Dedifferentiated amniotic fluid mesenchymal stem cell (primary cell): ENCODE measurements around the gene TPM2.
A peak's percentile ranks its signal among the peaks of the same experiment; 100 is the strongest.

Experiments
- DNase-seq: peaks from one replicate; pipeline ENCODE4 v3.0.0-alpha.2; 2016; ENCODE audit errors: extremely low spot score

Gene TPM2

GRCh38 chr9:35696520-35697215, 6.9 kb upstream of the TPM2 start:
- DNase-seq = no peak

GRCh38 chr9:35695943-35696401, 6.2 kb upstream of the TPM2 start:
- no peak for DNase-seq

GRCh38 chr9:35691757-35692301, 2.1 kb upstream of the TPM2 start:
- DNase-seq = no peak

DNA sequence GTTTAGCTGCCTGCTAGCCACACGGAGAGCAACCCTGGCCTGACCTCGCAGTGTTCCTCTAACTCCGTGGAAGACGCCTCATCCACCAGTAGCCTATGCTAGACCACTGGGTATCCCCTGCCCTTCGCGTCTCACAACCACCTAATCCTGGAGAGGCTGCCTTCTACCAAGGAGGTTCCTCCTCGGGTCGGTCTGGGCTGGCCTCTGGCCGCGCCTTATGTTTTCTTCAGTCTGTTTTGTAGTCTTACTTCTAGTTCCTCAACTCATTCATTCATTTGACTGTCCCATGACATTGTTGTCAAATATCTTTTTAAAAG, 1.6 kb upstream of the TPM2 start:
- no peak for DNase-seq

DNA sequence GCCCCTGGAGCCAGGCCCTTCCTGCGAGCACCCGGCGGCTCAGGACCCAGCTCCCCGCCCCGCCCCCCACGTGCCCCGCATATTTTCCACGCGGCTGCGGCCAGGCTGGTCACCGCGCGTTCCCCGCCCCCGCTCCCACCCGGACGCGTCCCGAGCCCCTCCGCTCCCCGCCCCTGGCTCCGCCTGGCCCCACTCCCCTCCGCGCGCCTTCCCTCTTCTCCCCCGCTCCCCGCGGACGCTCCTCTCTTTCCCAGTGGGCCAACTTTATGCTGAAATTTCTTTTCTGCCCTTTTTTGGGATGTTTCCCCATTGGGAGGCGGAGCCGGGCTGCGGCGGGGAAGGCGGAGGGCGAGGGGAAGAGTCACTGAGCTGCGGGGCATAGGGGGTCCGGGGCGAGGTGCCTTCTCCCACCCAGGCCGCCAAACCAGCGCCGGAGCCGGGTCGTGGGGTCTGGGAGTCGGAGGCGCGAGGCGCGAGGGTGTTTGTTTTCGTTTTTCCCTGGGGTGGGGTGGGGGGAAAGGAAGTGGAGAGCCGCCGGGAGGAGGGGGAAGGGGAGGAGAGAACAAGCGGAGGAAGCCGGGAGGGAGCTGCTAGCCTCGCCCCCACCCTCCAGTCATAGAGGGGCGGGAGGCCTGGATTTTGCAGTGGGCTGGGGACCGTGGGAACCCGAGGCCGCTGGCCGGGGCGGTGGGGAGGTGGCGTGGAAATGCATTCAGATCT, 1.0 kb upstream of the TPM2 start:
- DNase-seq = peak; percentile 54

- DNase-seq = no peak
Observed at GRCh38 chr9:35690294-35690613, 529 bp upstream of the TPM2 start.

GRCh38 chr9:35688558-35689541, 875 bp downstream of the TPM2 start:
- peak; percentile 68 for DNase-seq

- no peak for DNase-seq
Observed at GRCh38 chr9:35687972-35688557, 1.7 kb downstream of the TPM2 start.

GRCh38 chr9:35687306-35687705, 2.4 kb downstream of the TPM2 start:
- no peak for DNase-seq

DNA sequence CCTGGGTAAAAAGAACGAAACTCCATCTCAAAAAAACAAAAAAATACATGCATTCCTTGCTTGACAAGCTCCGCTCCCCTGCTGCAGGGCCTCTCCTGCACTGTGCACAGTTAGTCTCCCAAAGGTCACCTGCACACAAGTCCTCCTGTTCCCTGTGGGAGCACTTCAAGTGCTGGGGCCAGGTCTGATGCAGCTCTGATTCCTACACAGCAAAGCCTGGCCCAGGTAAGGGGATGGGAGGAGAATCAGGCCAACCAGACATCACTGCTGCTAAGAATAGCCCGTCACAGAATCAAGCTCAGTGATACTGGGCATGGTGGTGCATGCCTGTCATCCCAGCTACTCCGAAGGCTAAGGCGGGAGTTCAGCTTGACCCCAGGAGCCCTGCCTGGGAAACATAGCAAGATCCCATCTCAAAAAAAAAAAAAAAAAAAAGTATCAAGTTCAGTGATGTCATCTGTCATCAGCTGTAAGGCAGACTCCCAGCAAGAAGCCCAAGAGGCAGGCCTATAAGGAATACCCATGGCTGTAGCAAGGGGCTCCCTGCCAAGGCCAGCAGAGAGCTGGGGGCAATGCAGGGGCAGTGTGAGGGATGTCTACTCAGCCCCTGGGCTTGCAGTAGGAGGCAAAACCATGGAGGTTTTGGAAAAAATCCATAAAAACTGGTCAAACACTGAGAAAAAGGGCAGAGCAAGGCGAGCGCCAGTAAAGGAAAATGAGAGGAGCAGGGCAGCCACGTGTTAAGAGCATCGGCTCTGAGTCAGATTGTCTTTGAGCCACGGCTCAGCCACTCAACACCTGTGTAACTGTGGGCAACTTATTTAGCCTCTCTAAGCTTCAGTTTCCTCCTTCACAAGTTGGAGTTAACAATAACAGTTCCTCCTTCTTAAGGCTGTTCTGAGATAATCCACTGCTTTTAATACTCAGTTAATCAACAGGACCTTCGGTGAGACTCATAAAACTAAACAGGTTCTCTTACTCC, 3.2 kb downstream of the TPM2 start:
- DNase-seq = peak; percentile 50

GRCh38 chr9:35685506-35685905, 4.2 kb downstream of the TPM2 start:
- DNase-seq = no peak

DNA sequence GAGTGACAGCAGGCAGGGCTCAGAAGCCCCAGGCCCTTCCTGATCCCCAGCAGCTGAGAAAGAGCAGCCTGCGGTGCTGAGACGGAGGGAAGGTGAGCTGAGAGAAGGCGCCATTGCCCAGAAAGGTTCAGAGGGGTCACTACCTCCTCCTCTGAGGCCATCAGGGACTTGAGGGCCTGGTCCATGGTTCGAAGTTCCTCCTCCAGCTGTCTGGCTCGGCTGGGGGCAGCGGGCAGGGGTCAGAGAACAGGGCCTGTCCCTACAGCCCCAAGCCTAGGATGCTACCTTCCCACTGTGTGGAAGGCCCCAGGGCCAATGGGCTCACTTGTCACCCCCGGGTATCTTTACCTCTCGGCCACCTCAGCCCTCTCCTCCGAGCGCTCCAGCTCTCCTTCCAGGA, 4.8 kb downstream of the TPM2 start:
- DNase-seq = no peak

DNA sequence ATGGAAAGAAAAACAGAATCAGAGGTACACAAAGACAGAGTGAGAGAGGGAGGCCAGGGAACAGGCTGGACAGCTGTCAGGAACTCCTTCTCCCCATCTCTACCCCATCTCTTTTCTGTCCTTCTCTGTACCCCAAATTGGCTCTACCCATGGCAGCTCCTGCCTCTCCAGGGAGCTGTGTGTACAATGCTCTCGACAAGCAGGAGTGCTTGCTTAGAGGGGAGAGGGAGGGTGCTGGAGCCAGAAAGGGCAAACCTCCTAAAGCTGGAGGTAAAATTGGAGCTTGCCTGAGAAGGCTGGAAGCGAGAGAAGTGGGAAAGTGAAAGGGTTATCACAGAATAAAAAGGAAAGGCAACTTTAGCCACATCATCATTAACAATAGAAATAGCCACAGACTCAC, 6.4 kb downstream of the TPM2 start:
- no peak for DNase-seq

DNA sequence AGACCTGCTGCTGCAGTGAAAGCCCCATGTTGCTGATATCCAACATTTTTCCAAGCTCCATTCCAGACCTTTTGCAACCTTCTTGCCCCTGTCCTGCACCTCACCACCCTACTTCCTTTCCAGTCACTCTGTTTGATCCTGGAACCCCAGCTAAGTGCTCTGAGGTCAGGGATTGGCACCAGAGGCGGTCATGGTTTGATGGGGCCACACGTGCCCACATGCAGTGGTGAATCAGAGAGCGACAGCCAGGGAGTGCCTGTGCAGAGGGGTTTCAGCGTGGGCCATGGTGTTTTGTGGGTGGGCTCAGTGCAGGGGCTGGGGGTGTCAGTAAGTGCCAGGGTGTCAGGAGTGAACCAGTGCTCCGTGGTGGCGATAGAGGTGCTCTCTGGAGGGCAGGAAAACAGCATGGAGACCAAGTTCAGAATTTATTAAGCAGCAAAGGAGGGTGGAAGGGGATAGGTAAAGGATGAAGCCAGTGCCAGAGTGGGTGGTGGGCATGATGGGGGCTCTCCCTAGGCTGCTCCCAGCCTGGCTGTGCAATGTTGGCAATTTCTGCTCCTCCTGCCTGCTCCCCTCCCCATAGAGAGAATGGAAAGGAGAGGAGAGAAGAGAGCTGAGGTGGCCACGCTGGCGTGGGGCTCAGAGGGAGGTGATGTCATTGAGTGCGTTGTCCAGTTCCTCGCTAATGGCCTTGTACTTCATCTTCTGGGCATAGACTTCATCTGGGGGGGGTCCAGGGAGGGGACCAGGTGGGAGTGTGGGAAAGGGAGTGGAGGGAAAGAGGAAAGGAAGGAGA, 7.0 kb downstream of the TPM2 start:
- no peak for DNase-seq

- no peak for DNase-seq
Observed at GRCh38 chr9:35682051-35682450, 7.7 kb downstream of the TPM2 start.

- DNase-seq = no peak
Observed at GRCh38 chr9:35681341-35682002, 8.3 kb downstream of the TPM2 start.

- DNase-seq = no peak
Observed at GRCh38 chr9:35680331-35681105, 9.2 kb downstream of the TPM2 start.

DNA sequence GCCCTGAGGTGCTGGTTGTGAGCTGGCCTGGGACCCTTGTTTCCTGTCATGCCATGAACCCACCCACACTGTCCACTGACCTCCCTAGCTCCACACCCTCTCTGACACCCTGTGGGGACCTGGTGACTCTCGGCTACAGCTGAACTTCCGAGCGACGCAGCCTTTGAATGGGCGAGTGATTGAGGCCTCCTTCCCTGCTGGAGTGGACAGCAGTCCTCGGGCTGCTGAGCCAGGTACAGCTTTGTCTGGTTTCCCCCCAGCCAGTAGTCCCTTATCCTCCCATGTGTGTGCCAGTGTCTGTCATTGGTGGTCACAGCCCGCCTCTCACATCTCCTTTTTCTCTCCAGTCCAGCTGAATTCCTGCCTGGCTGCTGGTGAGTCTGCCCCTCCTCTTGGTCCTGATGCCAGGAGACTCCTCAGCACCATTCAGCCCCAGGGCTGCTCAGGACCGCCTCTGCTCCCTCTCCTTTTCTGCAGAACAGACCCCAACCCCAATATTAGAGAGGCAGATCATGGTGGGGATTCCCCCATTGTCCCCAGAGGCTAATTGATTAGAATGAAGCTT, 9.9 kb downstream of the TPM2 start:
- no peak for DNase-seq
